ENCODE measurements around the gene FAN1.

Gene FAN1

GRCh38 chr15:30918366-30918765, 14.7 kb downstream of the FAN1 start:
- H2BK15ac ChIP-seq (ENCODE audit: low read depth, poor library complexity, severe bottlenecking): no peak overlapping the region
- WGBS: 96% methylated on average over 4 of the region's 5 CpGs
- no peaks in the 10 kb centered on the region for H3K27me3 ChIP-seq (ENCODE audit: control insufficient read depth in 1 of 2, insufficient read depth in 1 of 2, low read length in 2 of 2)
- no peak overlapping the region for H3K4me2 ChIP-seq (ENCODE audit: low read length, poor library complexity, severe bottlenecking)
- no peak overlapping the region for H4K91ac ChIP-seq (ENCODE audit: low read length)
- H3K4me1 ChIP-seq (ENCODE audit: control insufficient read depth, insufficient read depth, low read depth, low read length): peaks cover 12% of the 10 kb centered on the region
- peaks cover 12% of the 10 kb centered on the region for H3K79me1 ChIP-seq (replicated peaks; ENCODE audit: low read length, poor library complexity, severe bottlenecking)
- no peak overlapping the region for H2BK12ac ChIP-seq (ENCODE audit: low read length in 2 of 2)
- no peak overlapping the region for H3K23ac ChIP-seq (ENCODE audit: low read length in 2 of 2)
- peaks cover 20 to 91% of the 10 kb centered on the region in 2 experiments for H3K36me3 ChIP-seq (ENCODE audit: control insufficient read depth in 1 of 2, insufficient read depth in 2 of 2, low read depth in 1 of 2, low read length in 2 of 2)
- no peak overlapping the region for H3K18ac ChIP-seq (ENCODE audit: low read depth in 1 of 2, low read length in 2 of 2)
- no peak overlapping the region for H3K9ac ChIP-seq (ENCODE audit: low read length)
- H2AK5ac ChIP-seq (ENCODE audit: low read length, severe bottlenecking): no peak overlapping the region
- no peaks in the 10 kb centered on the region for H3K9me3 ChIP-seq (ENCODE audit: control insufficient read depth, low read length)
- no peak overlapping the region for H3K14ac ChIP-seq (ENCODE audit: low read length in 2 of 2)
- H2BK120ac ChIP-seq (ENCODE audit: low read depth, low read length): no peak overlapping the region
- no peak overlapping the region for H2AFZ ChIP-seq (ENCODE audit: low read depth, low read length)
- no peak overlapping the region for H4K8ac ChIP-seq (ENCODE audit: low read length)
- H3K4me3 ChIP-seq (ENCODE audit: insufficient read depth in 1 of 2, low read depth in 1 of 2, low read length in 2 of 2): no peak overlapping the region
- H2BK5ac ChIP-seq (ENCODE audit: low read depth, low read length, poor library complexity, severe bottlenecking): no peak overlapping the region
- no peak overlapping the region for H3K27ac ChIP-seq (ENCODE audit: low read length, poor library complexity, severe bottlenecking)
- no peak for DNase-seq
- H3K4ac ChIP-seq (ENCODE audit: low read depth in 1 of 2, low read length in 2 of 2): no peak overlapping the region

DNA sequence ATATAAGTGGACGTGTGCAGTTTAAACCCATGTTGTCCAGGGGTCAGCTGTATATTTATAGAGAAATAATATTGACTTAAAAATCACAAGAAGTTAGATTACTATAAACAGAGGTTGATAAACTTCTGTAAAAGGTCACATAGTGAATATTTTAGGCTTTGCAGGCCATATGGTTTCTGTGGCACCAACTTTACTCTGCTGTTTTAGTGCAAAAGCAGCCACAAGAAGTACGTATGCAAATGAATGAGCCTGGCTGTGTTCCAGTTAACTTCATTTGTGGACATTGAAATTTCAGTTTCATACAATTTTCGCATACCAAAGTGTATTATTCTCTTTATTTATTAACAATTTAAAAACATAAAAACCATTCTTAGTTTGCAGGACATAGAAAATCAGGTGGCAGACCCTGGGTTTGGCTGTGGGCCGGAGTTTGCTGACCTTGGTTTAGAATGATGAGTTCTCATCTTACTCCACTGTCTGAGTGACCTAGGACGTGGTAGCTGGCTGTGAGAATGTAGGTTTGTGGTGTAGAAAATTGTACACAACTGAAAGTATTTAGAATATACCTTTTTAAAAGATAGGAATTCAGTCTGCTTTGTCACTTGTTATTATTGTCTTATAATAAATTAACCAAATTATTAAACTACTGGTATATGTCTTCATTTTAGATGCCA, 16.3 kb downstream of the FAN1 start:
- no peak overlapping the region for H2BK5ac ChIP-seq (ENCODE audit: low read depth, low read length, poor library complexity, severe bottlenecking)
- no peak overlapping the region for H3K9ac ChIP-seq (ENCODE audit: low read length)
- H2AFZ ChIP-seq (ENCODE audit: low read depth, low read length): no peak overlapping the region
- no peak overlapping the region for H3K4me2 ChIP-seq (ENCODE audit: low read length, poor library complexity, severe bottlenecking)
- H2BK15ac ChIP-seq (ENCODE audit: low read depth, poor library complexity, severe bottlenecking): no peak overlapping the region
- peaks cover 18 to 91% of the 10 kb centered on the region in 2 experiments for H3K36me3 ChIP-seq (ENCODE audit: control insufficient read depth in 1 of 2, insufficient read depth in 2 of 2, low read depth in 1 of 2, low read length in 2 of 2)
- no peak overlapping the region for H2BK120ac ChIP-seq (ENCODE audit: low read depth, low read length)
- H3K18ac ChIP-seq (ENCODE audit: low read depth in 1 of 2, low read length in 2 of 2): no peak overlapping the region
- H3K79me1 ChIP-seq (replicated peaks; ENCODE audit: low read length, poor library complexity, severe bottlenecking): peaks cover 12% of the 10 kb centered on the region
- H4K91ac ChIP-seq (ENCODE audit: low read length): no peak overlapping the region
- no peak overlapping the region for H4K8ac ChIP-seq (ENCODE audit: low read length)
- peaks cover 23% of the 10 kb centered on the region for H3K4me1 ChIP-seq (ENCODE audit: control insufficient read depth, insufficient read depth, low read depth, low read length)
- H3K14ac ChIP-seq (ENCODE audit: low read length in 2 of 2): no peak overlapping the region
- DNase-seq: no peak
- no peak overlapping the region for H3K23ac ChIP-seq (ENCODE audit: low read length in 2 of 2)
- H3K27me3 ChIP-seq (ENCODE audit: control insufficient read depth in 1 of 2, insufficient read depth in 1 of 2, low read length in 2 of 2): no peaks in the 10 kb centered on the region
- no peak overlapping the region for H3K27ac ChIP-seq (ENCODE audit: low read length, poor library complexity, severe bottlenecking)
- H2AK5ac ChIP-seq (ENCODE audit: low read length, severe bottlenecking): peak overlapping the region; percentile 16
- H2BK12ac ChIP-seq (ENCODE audit: low read length in 2 of 2): no peak overlapping the region
- no peaks in the 10 kb centered on the region for H3K9me3 ChIP-seq (ENCODE audit: control insufficient read depth, low read length)
- no peak overlapping the region for H3K4ac ChIP-seq (ENCODE audit: low read depth in 1 of 2, low read length in 2 of 2)
- H3K4me3 ChIP-seq (ENCODE audit: insufficient read depth in 1 of 2, low read depth in 1 of 2, low read length in 2 of 2): no peak overlapping the region
- 100% methylated on average over 2 of the region's 5 CpGs for WGBS

DNA sequence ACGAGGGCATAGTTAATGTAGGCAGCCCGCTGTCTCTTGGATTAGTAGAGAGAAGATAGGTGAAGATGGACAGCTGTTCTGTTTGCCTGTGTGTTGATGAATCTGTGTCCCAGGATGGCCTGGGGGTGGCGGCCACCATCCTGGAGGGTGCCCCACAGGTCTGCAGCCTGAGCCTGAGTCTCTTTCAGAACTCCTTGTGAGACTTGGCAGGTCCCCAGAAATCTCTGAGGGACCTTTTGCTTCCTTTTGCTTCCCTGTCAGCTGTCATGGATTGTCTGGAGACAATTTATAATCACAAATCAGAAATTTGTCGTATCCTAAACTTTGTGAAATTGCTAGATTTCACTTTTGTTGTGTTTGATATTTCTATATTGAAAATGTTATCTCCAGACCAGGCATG, 17.4 kb downstream of the FAN1 start:
- Histone ChIP-seq H2AK5ac (ENCODE audit: low read length, severe bottlenecking) (peak overlapping the region; percentile 83), H3K23ac (ENCODE audit: low read length in 2 of 2) (no peak overlapping the region), H3K14ac (ENCODE audit: low read length in 2 of 2) (no peak overlapping the region), H3K18ac (ENCODE audit: low read depth in 1 of 2, low read length in 2 of 2) (no peak overlapping the region), H3K79me1 (replicated peaks; ENCODE audit: low read length, poor library complexity, severe bottlenecking) (peaks cover 15% of the 10 kb centered on the region), H3K4ac (ENCODE audit: low read depth in 1 of 2, low read length in 2 of 2) (no peak overlapping the region), H3K9ac (ENCODE audit: low read length) (no peak overlapping the region), H2BK15ac (ENCODE audit: low read depth, poor library complexity, severe bottlenecking) (no peak overlapping the region), H3K9me3 (ENCODE audit: control insufficient read depth, low read length) (no peaks in the 10 kb centered on the region), H2AFZ (ENCODE audit: low read depth, low read length) (no peak overlapping the region), H2BK120ac (ENCODE audit: low read depth, low read length) (no peak overlapping the region), H3K4me1 (ENCODE audit: control insufficient read depth, insufficient read depth, low read depth, low read length) (peaks cover 31% of the 10 kb centered on the region), H3K36me3 (ENCODE audit: control insufficient read depth in 1 of 2, insufficient read depth in 2 of 2, low read depth in 1 of 2, low read length in 2 of 2) (peaks cover 29 to 93% of the 10 kb centered on the region in 2 experiments), H2BK12ac (ENCODE audit: low read length in 2 of 2) (no peak overlapping the region), H3K27me3 (ENCODE audit: control insufficient read depth in 1 of 2, insufficient read depth in 1 of 2, low read length in 2 of 2) (no peaks in the 10 kb centered on the region), H4K8ac (ENCODE audit: low read length) (no peak overlapping the region), H3K27ac (ENCODE audit: low read length, poor library complexity, severe bottlenecking) (peak overlapping the region; percentile 94), H3K4me3 (ENCODE audit: insufficient read depth in 1 of 2, low read depth in 1 of 2, low read length in 2 of 2) (no peak overlapping the region), H4K91ac (ENCODE audit: low read length) (no peak overlapping the region), H3K4me2 (ENCODE audit: low read length, poor library complexity, severe bottlenecking) (no peak overlapping the region), H2BK5ac (ENCODE audit: low read depth, low read length, poor library complexity, severe bottlenecking) (peak overlapping the region; percentile 84)
- WGBS: 95% methylated on average over 3 of the region's 4 CpGs
- DNase-seq: no peak

DNA sequence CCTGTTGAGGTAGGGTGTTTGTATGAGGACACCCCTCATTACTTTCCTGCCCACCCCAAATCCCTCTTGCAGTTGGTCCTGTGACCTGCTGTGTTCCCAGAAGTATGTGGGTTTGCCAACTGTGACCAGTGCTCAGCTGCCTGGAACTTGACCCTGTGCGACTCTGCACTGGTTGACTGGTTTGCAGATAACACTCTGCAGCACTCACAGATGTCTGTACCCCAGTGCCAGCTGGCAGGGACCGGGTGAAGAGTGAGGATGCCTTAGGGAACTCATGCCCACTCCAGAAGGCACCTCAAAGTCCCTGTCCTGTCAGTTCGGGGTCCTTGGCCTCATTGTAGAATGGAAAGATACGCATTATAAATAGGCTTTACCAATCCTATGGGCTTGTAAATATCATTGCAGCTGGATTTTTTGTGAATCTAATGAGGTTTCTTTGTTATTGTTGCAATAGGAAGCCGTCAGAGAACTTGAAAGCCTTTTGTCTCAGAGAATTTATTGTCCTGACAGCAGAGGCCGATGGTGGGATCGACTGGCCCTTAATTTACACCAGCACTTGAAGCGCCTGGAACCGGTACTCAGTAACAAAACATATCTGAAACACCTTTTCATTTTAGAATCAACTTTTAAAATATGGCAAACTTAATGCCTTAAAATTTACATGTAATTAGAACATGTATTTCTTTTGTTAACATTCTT, 18.2 kb downstream of the FAN1 start:
- Histone ChIP-seq H3K4me2 (ENCODE audit: low read length, poor library complexity, severe bottlenecking) (no peak overlapping the region), H2BK15ac (ENCODE audit: low read depth, poor library complexity, severe bottlenecking) (no peak overlapping the region), H3K4me3 (ENCODE audit: insufficient read depth in 1 of 2, low read depth in 1 of 2, low read length in 2 of 2) (no peak overlapping the region), H4K91ac (ENCODE audit: low read length) (no peak overlapping the region), H2AK5ac (ENCODE audit: low read length, severe bottlenecking) (peak overlapping the region; percentile 15), H3K9me3 (ENCODE audit: control insufficient read depth, low read length) (no peaks in the 10 kb centered on the region), H3K18ac (ENCODE audit: low read depth in 1 of 2, low read length in 2 of 2) (no peak overlapping the region), H3K27me3 (ENCODE audit: control insufficient read depth in 1 of 2, insufficient read depth in 1 of 2, low read length in 2 of 2) (no peaks in the 10 kb centered on the region), H2BK5ac (ENCODE audit: low read depth, low read length, poor library complexity, severe bottlenecking) (peak overlapping the region; percentile 74), H3K36me3 (ENCODE audit: control insufficient read depth in 1 of 2, insufficient read depth in 2 of 2, low read depth in 1 of 2, low read length in 2 of 2) (peaks cover 33 to 93% of the 10 kb centered on the region in 2 experiments), H2BK12ac (ENCODE audit: low read length in 2 of 2) (no peak overlapping the region), H3K4me1 (ENCODE audit: control insufficient read depth, insufficient read depth, low read depth, low read length) (peaks cover 31% of the 10 kb centered on the region), H3K4ac (ENCODE audit: low read depth in 1 of 2, low read length in 2 of 2) (no peak overlapping the region), H4K8ac (ENCODE audit: low read length) (no peak overlapping the region), H3K23ac (ENCODE audit: low read length in 2 of 2) (no peak overlapping the region), H2AFZ (ENCODE audit: low read depth, low read length) (no peak overlapping the region), H3K14ac (ENCODE audit: low read length in 2 of 2) (no peak overlapping the region), H3K9ac (ENCODE audit: low read length) (no peak overlapping the region), H3K27ac (ENCODE audit: low read length, poor library complexity, severe bottlenecking) (peak overlapping the region; percentile 94), H2BK120ac (ENCODE audit: low read depth, low read length) (no peak overlapping the region), H3K79me1 (replicated peaks; ENCODE audit: low read length, poor library complexity, severe bottlenecking) (peaks cover 10% of the 10 kb centered on the region)
- 90% methylated on average over 9 of the region's 9 CpGs for WGBS
- no peak for DNase-seq

All from mesenchymal stem cell (in vitro differentiated cells and primary cell).